K562 (cell line): ENCODE results near the gene COX4I2. TPM values are rescaled to one million over a fixed set of nuclear protein-coding genes. Genes with fewer than 3 reads are reported as not detected.

Source experiments
- ARID3B ChIP-seq: fragments of 250-450 bp; sonication (Bioruptor Pico); IDR thresholded peaks from 2 replicates; pipeline ENCODE4 v1.4.0; 2020; ENCODE audit warnings: borderline replicate concordance
- CCAR2 ChIP-seq: fragments of 200-400 bp; formaldehyde crosslinking; IDR thresholded peaks from 2 replicates; pipeline ENCODE4 v1.6.1; 2017; ENCODE audit warnings: mild to moderate bottlenecking, low read depth, low read length
- CHCHD3 ChIP-seq: fragments of 250-450 bp; sonication (Bioruptor Pico); IDR thresholded peaks from 2 replicates; pipeline ENCODE4 v2.1.2; 2022; ENCODE audit warnings: mild to moderate bottlenecking
- FOXJ2 ChIP-seq: fragments of 200-800 bp; sonication (Bioruptor generic); IDR thresholded peaks from 2 replicates; pipeline ENCODE4 v1.6.1; 2016; ENCODE audit warnings: missing genetic modification characterization, missing compliant biosample characterization
- HDAC2 ChIP-seq: fragments of 450-650 bp; IDR thresholded peaks from 2 replicates; pipeline ENCODE4 v1.6.1; 2016; ENCODE audit warnings: mild to moderate bottlenecking
- HMBOX1 ChIP-seq: sonication (generic); IDR thresholded peaks from 2 replicates; pipeline ENCODE4 v1.6.1; 2016
- HNRNPLL ChIP-seq: fragments of 200-400 bp; formaldehyde crosslinking; IDR thresholded peaks from 2 replicates; pipeline ENCODE4 v1.6.1; 2017; ENCODE audit warnings: low read length, low read depth, mild to moderate bottlenecking; ENCODE audit not compliant: poor library complexity, severe bottlenecking
- KAT2B ChIP-seq: IDR thresholded peaks from one replicate; pipeline ENCODE4 v1.6.1; 2012; ENCODE audit warnings: low read depth, mild to moderate bottlenecking, control low read depth, inconsistent platforms, low read length, moderate library complexity
- KLF16 ChIP-seq: IDR thresholded peaks from 2 replicates; pipeline ENCODE4 v1.6.1; 2016; ENCODE audit warnings: antibody characterized with exemption
- MAFK ChIP-seq: IDR thresholded peaks from 2 replicates; pipeline ENCODE4 v1.6.1; 2011; ENCODE audit warnings: low read length, improper control_type of control experiment
- MCM5 ChIP-seq: fragments of 450-650 bp; IDR thresholded peaks from 2 replicates; pipeline ENCODE4 v1.6.1; 2016; ENCODE audit warnings: low read depth
- MYNN ChIP-seq, 2 experiments: sonication (generic); formaldehyde crosslinking in 1 of 2; IDR thresholded peaks; 2 replicates each; pipeline versions ENCODE4 v1.5.0 to v1.6.1; 2016 to 2020; ENCODE audit warnings: antibody characterized with exemption in 1 of 2, missing genetic modification reagents in 1 of 2
- RUNX1 ChIP-seq: sonication (generic); IDR thresholded peaks from 2 replicates; pipeline ENCODE4 v1.6.1; 2016; ENCODE audit warnings: antibody characterized with exemption, low read depth
- STAG1 ChIP-seq: sonication (generic); formaldehyde crosslinking; IDR thresholded peaks from 2 replicates; pipeline ENCODE4 v1.5.0; 2020; ENCODE audit warnings: missing genetic modification reagents, borderline replicate concordance
- TAF1 ChIP-seq: IDR thresholded peaks from 2 replicates; pipeline ENCODE4 v1.6.1; 2011; ENCODE audit warnings: mild to moderate bottlenecking, low read length, moderate library complexity; ENCODE audit not compliant: insufficient read depth, control insufficient read depth, severe bottlenecking; ENCODE audit errors: extremely low read depth
- TCF3 ChIP-seq: sonication (generic); formaldehyde crosslinking; IDR thresholded peaks from 2 replicates; pipeline ENCODE4 v1.4.0; 2020; ENCODE audit warnings: mild to moderate bottlenecking, missing genetic modification reagents
- TCF7L2 ChIP-seq: fragments of 150-350 bp; IDR thresholded peaks from 2 replicates; pipeline ENCODE4 v1.6.1; 2016; ENCODE audit warnings: low read depth, mild to moderate bottlenecking, low read length, moderate library complexity
- ZNF449 ChIP-seq: fragments of 250-450 bp; sonication (Bioruptor Pico); IDR thresholded peaks from 2 replicates; pipeline ENCODE4 v1.8.0; 2022; ENCODE audit warnings: moderate library complexity, mild to moderate bottlenecking, inconsistent platforms
- ZNF507 ChIP-seq: conservative IDR thresholded peaks from 2 replicates; pipeline ENCODE4 v1.6.1; 2017; ENCODE audit warnings: missing genetic modification characterization, missing compliant biosample characterization
- ZNF695 ChIP-seq: fragments of 450-650 bp; formaldehyde crosslinking; IDR thresholded peaks from 2 replicates; pipeline ENCODE4 v1.4.0; 2020; ENCODE audit warnings: mild to moderate bottlenecking, moderate library complexity
- ZNF707 ChIP-seq: fragments of 250-450 bp; sonication (Bioruptor Pico); conservative IDR thresholded peaks from 2 replicates; pipeline ENCODE4 v1.8.0; 2022; ENCODE audit warnings: inconsistent platforms, mild to moderate bottlenecking, moderate library complexity
- ZNF778 ChIP-seq: fragments of 450-650 bp; formaldehyde crosslinking; IDR thresholded peaks from 2 replicates; pipeline ENCODE4 v1.4.0; 2020; ENCODE audit warnings: mild to moderate bottlenecking, moderate library complexity
- ZSCAN29 ChIP-seq: fragments of 450-650 bp; IDR thresholded peaks from 2 replicates; pipeline ENCODE4 v1.6.1; 2017
- polyA plus RNA-seq, 8 experiments: library from polyadenylated mRNA; depleted of rRNA in 4 of 8; stranded (reverse) in 5 of 8; unstranded in 3 of 8; fragments of >200 nt; fragmentation: Nextera tagmentation in 2 of 8; fragmentation: Illumina TruSeq in 1 of 8; extraction: Ambion mirVana in 2 of 8; extraction: Trizol in 1 of 8; gene quantifications; 2 replicates each; pipeline versions ENCODE4 v1.2.1 to v1.2.3, GENCODE V29; 2011 to 2014; ENCODE audit warnings: inconsistent platforms in 1 of 8, missing spikeins in 1 of 8
- total RNA-seq, 7 experiments: library from RNA; depleted of rRNA in 6 of 7; stranded (reverse); fragments of >200 nt in 6 of 7; fragmentation: Illumina TruSeq in 2 of 7; extraction: Trizol in 2 of 7; gene quantifications; 2 replicates each; pipeline versions ENCODE4 v1.2.1 to v1.2.3, GENCODE V29; 2011 to 2021; ENCODE audit warnings: low replicate concordance in 1 of 7

Gene COX4I2
- total and polyA plus RNA-seq, 9 of the 15 experiments (the other 6 are each of a cell fraction or from before 2014, with no cell fraction given): not detected

- no peak for TF ChIP-seq STAG1 (CRISPR knock-in tag)
- TF ChIP-seq CCAR2: no peak
- no peak for TF ChIP-seq KAT2B
- no peak for TF ChIP-seq CHCHD3
- peak; percentile 11; the same call in 1 of the 2 replicates for TF ChIP-seq MAFK
- TF ChIP-seq ZNF507 (tag): no peak
- no peak for TF ChIP-seq MCM5
- TF ChIP-seq RUNX1: peak; percentile 92
- peak; percentile 27; the same call in 1 of the 2 replicates for TF ChIP-seq ZNF707 (CRISPR knock-in tag)
- TF ChIP-seq ZNF695 (CRISPR knock-in tag): 0 out of 2 replicates have a peak, but pooled peaks have one; percentile 20
- TF ChIP-seq MYNN (IDR thresholded peaks at IDR 0.05): peak; percentile 86
- TF ChIP-seq MYNN (CRISPR knock-in tag; IDR thresholded peaks at IDR 0.05): no peak
- no peak for TF ChIP-seq FOXJ2
- no peak for TF ChIP-seq ZSCAN29
- TF ChIP-seq ARID3B (CRISPR knock-in tag): no peak
- no peak for TF ChIP-seq ZNF778 (CRISPR knock-in tag)
- peak; percentile 69; the same call in 1 of the 2 replicates for TF ChIP-seq KLF16
- no peak for TF ChIP-seq HNRNPLL
- no peak for TF ChIP-seq TAF1
- no peak; the same call in 1 of the 2 replicates for TF ChIP-seq ZNF449 (CRISPR knock-in tag)
- TF ChIP-seq TCF3 (CRISPR knock-in tag): peak; percentile 82
- TF ChIP-seq TCF7L2: no peak
- peak; percentile 57 for TF ChIP-seq HDAC2
- no peak for TF ChIP-seq HMBOX1
Observed at GRCh38 chr20:31674895-31675827, 37.4 kb downstream of the COX4I2 start (continued).
